RWPE1 (cell line): Measurements from ENCODE around the gene CEP41.

Source experiments
- CTCF ChIA-PET: fragments of 350-600 bp; sonication (Branson Sonifier 250); formaldehyde crosslinking; extraction: SDS; loops from one replicate; lab custom pipeline; 2021; lab: Yijun Ruan, JAX
- POLR2A ChIA-PET: fragments of 400-600 bp; formaldehyde crosslinking; extraction: SDS; loops from one replicate; lab custom pipeline; 2020; ENCODE audit warnings: antibody characterized with exemption; ENCODE audit not compliant: low non-redundant PET; lab: Yijun Ruan, JAX
- DNase-seq: peaks from one replicate; pipeline ENCODE4 v3.0.0; 2012; ENCODE audit warnings: low spot score
- H3K27ac ChIP-seq: fragments of 450-650 bp; 2 replicates; pipeline ENCODE4 v1.5.1; 2017
- TF ChIP-seq, protein P1 (sequence below): fragments of 450-650 bp; conservative IDR thresholded peaks from 2 replicates; pipeline ENCODE4 v1.5.1; 2017; ENCODE audit warnings: low read depth, mild to moderate bottlenecking

CEP41 gene

DNA sequence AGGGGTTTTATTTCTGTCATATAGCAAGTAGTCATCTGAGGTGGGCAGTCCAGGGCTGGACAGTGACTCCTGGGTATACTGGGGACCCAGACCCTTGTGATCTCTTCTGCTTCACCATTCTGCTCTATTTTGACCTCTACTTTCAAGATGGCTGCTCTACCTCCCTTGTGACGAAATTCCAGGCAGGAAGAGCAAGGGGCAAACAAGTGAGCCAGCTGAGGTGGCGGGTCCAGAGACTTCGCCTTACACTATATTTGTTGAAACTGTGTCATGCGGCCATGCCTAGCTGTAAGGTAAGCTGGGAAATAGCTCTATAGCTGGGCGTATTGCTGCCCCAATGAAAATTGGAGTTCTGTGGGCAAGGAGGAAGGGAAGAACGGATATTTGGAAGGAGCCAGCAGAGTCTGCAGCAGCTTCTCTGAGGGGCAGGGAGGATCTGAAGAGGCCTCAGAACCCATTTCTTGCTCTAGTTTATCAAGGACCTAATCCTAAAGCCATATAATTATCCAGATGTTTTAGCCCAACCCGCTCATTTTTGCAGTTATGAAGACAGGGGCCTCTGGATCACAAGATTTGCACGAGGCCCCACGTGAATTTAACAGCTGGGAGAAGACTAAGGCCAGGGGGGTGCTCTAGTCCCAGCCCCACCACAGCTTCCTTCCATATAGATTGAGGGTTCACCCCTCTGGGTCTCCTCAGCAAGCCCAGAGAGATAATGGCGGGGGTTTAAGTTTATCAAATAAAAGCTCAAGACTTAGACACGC lies 68.2 kb downstream of the CEP41 start:
- CTCF ChIA-PET: interaction anchor here (0.6 kb wide), 1 partner anchor 1030 kb away, joined by 3 read pairs; no protein-coding TSS in a partner anchor
- POLR2A ChIA-PET: no interaction called here
- TF ChIP-seq, protein P1, sequence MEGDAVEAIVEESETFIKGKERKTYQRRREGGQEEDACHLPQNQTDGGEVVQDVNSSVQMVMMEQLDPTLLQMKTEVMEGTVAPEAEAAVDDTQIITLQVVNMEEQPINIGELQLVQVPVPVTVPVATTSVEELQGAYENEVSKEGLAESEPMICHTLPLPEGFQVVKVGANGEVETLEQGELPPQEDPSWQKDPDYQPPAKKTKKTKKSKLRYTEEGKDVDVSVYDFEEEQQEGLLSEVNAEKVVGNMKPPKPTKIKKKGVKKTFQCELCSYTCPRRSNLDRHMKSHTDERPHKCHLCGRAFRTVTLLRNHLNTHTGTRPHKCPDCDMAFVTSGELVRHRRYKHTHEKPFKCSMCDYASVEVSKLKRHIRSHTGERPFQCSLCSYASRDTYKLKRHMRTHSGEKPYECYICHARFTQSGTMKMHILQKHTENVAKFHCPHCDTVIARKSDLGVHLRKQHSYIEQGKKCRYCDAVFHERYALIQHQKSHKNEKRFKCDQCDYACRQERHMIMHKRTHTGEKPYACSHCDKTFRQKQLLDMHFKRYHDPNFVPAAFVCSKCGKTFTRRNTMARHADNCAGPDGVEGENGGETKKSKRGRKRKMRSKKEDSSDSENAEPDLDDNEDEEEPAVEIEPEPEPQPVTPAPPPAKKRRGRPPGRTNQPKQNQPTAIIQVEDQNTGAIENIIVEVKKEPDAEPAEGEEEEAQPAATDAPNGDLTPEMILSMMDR: no peak

DNA sequence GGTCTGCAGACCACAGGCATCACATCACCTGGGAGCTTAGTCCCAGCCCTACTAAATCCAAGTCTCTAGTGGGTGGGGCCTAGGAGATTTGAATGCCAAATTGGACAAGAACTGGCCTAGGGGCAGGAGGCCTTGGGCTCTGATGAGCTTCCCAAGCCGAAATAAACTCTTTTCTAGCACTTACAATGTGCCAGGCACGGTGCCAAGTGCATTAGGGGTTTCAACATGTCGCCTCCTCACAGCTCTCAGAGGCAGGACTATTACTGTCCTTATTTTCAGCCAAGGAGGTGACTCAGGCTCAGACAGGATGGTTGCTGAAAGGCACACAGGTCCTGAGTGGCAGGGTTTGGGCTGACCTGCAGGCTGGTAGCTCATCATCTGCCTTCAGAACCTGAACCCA lies 69.8 kb downstream of the CEP41 start:
- peak overlapping the region; percentile 100 for H3K27ac ChIP-seq
- TF ChIP-seq, protein P1: no peak
- ChIA-PET POLR2A (no interaction called here), CTCF (interaction anchor here (0.6 kb wide), 1 partner anchor 21 kb away, joined by 3 read pairs; no protein-coding TSS in a partner anchor)
- no peak for DNase-seq

More for the DNA sequence above, 68.2 kb downstream of the CEP41 start:
- no peak for DNase-seq
- peak overlapping the region; percentile 100 for H3K27ac ChIP-seq

DNA sequence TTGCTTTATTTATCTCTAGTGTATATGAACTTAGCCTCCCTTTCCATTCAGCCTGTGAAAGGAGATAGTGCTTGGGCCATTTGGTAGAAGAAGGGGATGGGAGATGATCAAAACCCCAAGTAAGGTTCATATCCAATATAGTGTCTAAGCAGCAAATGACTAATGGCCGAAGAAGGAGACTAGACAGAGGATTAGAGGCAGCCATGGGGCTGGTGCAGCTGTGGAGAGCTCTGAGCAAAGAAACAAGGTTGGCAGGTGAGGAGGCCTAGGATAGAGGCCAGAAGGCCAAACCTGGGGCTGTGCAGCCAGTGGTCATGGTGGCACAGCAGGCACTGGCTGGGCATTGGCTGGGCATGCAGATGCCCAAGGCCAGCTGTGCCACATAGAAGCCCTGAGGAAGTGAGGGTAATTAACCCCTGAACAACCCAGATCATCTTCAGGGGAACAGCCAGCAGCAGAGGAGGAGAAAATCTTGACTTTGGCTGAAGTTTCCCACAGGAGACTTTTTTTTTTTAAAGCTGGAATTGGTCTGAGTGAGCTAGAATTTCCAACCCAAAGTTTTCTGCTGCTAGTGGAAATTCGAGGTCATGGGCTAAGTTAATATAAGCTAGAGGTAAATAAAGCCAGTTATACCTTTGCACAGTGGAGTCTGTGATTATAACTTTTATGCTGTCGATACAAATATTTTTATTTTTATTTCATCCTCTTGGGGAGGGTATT lies 70.8 kb downstream of the CEP41 start:
- H3K27ac ChIP-seq: peak overlapping the region; percentile 56
- no peak for DNase-seq
- TF ChIP-seq, protein P1: no peak
- POLR2A ChIA-PET: no interaction called here
- CTCF ChIA-PET: no interaction called here

DNA sequence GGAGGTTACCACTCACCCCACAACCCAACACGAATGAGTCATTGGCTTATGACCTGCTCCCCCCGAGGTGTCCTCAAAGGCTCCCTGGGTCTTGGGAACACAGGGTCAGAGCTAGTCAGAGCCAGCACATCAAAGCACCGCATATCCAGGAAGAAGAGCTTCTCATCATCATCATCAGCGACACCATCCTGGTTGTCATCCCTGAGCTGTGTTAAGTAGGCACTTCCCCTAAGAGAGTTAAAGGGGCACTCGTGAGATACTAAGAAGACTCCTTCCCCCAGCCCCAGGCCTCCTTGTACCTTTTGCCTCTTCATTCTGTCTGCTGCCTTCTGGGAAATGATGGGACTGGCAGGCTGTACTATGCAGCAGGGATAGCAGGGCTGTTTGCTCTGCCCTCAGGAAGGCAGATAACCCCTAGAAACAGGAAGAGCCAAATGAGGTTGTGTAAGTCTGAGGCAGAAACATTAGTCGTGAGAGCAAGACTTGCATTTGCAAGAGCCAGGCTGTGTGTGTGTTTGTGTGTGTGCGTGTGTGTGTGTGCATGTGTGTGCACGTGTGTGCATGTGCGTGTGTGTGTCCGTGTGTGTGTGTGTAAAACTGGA lies 71.6 kb downstream of the CEP41 start:
- ChIA-PET POLR2A (no interaction called here), CTCF (no interaction called here)
- no peak for DNase-seq
- peak overlapping the region; percentile 56 for H3K27ac ChIP-seq
- TF ChIP-seq, protein P1: no peak

DNA sequence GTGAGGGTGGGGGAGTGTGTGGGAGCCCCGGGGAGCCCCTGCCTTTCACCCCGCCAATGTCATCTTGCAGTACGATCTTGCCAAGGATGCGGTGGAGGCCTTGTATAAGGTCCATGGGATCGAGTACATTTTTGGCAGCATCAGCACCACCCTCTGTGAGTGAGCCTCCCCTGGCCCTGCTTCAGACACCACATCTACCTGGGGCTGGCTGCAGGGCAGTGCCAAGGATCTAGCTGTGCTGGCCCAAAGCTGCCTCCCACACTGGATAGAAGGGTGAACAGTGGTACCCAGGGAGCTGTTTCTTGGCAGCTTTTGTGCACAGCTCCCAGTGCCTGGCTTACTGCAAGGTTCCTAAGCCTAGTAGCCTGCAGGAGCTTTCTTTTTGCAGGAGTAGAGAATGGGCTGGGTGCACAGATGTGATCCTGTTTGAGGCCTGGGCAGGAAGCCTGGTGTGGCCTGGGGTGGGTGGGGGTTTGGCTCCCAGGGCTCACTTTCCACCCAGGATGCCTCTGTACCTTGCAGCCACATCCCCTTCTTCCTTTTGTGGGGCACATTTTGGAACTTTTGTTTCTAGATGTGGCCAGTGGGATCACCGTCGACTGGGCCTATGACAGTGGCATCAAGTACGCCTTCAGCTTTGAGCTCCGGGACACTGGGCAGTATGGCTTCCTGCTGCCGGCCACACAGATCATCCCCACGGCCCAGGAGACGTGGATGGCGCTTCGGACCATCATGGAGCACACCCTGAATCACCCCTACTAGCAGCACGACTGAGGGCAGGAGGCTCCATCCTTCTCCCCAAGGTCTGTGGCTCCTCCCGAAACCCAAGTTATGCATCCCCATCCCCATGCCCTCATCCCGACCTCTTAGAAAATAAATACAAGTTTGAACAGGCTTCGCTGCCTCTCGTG lies 72.7 kb downstream of the CEP41 start:
- POLR2A ChIA-PET: interaction anchor here (0.6 kb wide), 1 partner anchor 161 kb away, joined by 3 read pairs; no protein-coding TSS in a partner anchor
- CTCF ChIA-PET: no interaction called here
- TF ChIP-seq, protein P1: no peak
- DNase-seq: no peak
- H3K27ac ChIP-seq: peak overlapping the region; percentile 56
